CD1c-positive myeloid dendritic cell (primary cell): Measurements from ENCODE around the gene DCHS1.

Experiments
- DNase-seq: peaks from one replicate; pipeline ENCODE4 v3.0.0-alpha.2; 2016; ENCODE audit errors: extremely low spot score

Gene DCHS1

DNA sequence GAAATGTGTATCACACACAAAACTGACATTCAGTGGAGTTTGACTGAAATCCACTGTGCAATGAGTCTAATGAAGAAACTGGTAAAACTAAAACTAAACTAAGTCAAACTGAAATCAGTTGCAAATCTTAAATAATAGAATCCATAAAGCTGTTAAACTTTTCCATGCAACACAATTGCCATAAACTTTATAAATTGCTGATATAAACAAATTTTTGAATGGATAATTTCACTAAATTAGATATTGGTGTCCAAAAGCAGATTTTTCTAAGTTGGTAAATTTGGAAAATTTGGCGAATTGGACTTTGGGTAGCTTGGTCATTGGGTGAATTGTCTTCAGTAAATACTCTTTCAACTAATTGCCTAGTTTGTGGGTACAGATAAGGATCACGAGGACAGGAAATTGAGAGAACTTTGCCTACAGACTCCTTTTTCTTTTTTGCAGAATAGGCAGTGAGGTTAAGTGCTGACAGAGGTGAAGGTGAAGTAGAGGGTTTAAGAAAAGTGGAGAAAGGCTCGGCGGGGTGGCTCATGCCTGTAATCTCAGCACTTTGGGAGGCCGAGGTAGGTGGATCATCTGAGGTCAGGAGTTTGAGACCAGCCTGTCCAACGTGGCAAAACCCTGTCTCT lies 14.7 kb upstream of the DCHS1 start:
- no peak for DNase-seq

DNA sequence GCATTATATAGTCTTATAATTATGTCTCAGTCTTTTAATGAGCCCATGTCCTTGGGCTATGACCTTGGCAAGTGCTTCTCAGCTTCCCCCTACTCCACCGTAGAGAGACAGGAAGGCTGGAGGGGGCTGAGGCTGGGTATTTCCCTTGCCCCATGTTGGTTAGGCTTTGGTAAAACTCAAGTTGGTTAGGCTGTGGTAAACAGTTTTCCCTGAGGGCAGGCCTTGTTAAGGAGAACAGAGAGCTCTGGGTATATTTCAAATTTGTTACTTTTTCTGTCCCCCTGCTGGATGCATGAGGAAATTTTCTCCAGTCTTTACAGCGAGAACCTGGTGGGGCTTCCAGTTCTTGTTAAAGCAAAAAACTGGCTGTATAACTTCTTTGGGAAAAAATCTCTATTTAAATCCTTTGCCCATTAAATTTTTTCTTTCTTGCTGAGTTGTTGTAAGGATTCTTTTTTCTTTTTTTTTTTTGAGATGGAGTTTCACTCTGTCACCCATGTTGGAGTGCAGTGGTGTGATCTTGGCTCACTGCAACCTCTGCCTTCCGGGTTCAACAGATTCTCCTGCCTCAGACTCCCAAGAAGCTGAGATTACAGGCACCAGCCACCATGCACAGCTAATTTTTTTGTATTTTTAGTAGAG lies 12.2 kb upstream of the DCHS1 start:
- DNase-seq: peak; percentile 64

- DNase-seq: no peak
Measured at GRCh38 chr11:6666302-6667183, 10.9 kb upstream of the DCHS1 start.

GRCh38 chr11:6664551-6664950 lies 8.9 kb upstream of the DCHS1 start:
- DNase-seq: no peak

- DNase-seq: no peak
Measured at GRCh38 chr11:6663794-6664469, 8.3 kb upstream of the DCHS1 start.

DNA sequence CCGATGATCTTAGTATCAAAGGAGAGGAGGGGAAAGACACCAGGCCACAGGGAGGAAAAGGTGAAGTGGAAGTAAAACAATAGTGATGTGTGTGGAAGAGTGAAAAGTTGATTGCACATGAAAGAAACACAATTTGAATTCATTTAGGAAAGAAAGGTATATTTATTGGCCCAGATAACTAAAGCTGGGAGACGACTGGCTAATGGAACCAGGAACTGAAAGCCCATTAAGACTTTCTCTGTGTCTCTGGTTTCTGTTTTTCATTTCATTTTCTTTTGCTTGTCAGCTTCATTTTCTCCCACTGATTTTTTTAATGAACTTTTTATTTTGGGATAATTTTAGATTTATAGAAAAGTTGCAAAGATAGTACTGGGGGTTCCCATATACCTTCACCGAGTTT lies 5.1 kb upstream of the DCHS1 start:
- DNase-seq: no peak

GRCh38 chr11:6658647-6659046 lies 3.0 kb upstream of the DCHS1 start:
- DNase-seq: no peak

GRCh38 chr11:6657346-6657745 lies 1.7 kb upstream of the DCHS1 start:
- DNase-seq: no peak

DNA sequence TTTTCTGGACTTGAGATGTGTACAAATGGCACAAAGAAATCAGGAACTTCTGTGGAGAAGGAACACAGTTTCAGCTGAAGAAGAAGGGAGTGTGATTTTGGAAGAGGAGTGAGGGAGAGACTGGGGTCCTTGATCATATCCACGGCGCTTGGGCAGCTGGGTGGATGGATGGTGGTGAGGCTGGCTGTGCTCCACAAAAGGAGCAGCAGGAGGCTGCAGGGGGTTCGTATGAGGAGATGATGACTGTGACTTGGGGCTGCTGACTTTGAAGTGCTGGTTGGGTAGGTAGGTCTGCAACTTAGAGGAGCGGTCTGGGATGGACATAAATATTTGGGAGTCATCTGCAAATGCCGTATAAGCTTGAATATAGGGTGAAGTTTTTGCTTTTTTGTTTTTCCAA lies 1.3 kb upstream of the DCHS1 start:
- DNase-seq: no peak

- no peak for DNase-seq
Measured at GRCh38 chr11:6656584-6656915, 941 bp upstream of the DCHS1 start.

DNA sequence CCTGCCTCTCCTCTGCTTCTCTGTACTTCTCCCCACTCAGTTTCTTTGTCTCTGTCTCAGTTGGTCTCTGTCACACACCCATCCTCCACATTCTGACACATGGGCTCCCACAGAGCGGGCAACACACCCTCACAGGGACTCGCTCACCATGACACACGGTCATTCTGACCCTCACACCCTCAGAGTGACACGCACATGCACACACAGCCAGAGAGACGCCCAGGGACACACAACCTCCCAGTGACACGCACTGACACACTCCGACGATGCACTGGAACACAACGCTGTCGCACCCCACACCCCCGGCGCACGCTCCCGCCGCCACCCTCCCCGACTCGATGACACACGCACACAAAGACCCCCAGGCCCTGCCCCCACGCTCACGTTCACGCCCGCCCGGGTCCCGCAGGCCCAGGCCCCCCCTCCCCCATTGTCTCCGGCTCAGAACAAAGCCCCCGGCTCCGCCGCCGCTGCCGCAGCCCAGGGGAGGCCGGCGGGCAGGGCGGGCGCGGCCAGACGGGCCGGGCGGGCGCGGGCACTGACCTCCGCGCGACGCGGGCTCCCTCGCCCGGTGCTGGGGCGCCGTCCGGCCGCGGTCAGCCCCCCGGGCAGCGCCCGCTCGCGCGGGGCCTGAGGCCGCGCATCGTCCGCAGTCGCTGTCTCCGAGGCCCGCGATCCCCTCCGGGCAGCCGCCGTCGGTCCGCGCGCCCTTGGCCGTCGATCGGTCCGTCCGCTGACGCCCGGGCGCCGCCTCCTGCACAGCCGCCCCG lies 404 bp downstream of the DCHS1 start:
- DNase-seq: peak; percentile 17

- no peak for DNase-seq
Measured at GRCh38 chr11:6654281-6655019, 1.2 kb downstream of the DCHS1 start.

- no peak for DNase-seq
Measured at GRCh38 chr11:6653656-6654055, 2.0 kb downstream of the DCHS1 start.

- peak; percentile 31 for DNase-seq
Measured at GRCh38 chr11:6653097-6653496, 2.5 kb downstream of the DCHS1 start.

DNA sequence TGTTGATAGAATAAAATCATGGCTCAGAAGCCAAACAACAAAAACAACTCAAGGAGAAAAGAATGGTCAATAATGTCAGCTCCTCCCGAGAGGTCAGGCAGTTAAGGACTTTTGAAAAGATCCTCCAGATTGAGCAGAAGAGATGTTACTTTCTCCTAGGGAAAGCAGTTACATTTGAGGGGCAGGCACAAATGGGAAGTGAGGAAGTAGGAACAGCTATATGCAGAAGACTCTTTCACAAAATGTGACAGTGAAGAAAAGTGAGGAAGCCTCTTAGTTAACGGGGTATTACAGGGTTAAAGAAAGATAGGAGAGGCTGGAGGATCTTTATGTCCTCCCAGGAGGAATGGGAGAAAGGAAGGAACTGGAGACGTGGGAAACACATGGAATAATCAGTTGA lies 3.4 kb downstream of the DCHS1 start:
- peak; percentile 20 for DNase-seq

DNA sequence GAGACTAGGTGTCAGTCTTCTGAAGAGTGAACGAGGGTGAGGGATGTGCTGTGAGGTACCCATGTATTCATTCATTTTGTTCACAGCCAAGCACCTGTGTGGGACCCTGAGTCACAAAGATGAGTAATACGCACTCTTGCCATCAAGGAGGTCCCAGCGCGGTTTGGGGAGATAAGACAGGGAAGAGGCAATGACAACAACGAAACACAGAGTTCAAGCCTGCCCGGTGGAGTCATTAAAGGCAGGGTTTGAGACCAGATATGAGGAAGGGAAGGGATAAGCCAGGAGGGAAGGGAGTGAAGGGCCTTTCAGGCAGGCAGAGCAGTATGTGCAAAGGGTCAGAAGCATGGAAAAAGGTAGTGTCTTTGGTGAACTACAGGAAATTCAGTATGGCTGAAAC lies 4.6 kb downstream of the DCHS1 start:
- no peak for DNase-seq

GRCh38 chr11:6650104-6650503 lies 5.5 kb downstream of the DCHS1 start:
- no peak for DNase-seq

GRCh38 chr11:6648501-6648900 lies 7.1 kb downstream of the DCHS1 start:
- DNase-seq: peak; percentile 60

DNA sequence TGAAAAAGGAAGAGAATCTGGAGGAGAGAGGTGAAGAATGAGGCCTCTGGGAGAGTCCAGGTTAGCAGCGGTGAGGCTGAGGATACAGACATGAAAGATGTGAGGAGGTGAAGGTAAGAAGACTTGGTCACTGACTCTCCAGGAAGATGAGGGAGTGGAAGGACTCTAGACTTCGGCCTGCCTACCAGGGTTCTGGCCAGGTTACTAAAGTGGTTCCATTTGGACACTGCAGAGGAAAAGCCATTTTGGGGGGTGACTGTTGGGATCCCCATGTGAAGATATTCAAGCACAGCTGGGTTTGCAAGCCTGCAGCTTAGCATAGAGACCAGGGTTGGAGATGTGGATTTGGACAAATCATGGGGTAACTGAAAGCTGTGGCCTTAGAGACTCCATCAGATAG lies 7.8 kb downstream of the DCHS1 start:
- no peak for DNase-seq

DNA sequence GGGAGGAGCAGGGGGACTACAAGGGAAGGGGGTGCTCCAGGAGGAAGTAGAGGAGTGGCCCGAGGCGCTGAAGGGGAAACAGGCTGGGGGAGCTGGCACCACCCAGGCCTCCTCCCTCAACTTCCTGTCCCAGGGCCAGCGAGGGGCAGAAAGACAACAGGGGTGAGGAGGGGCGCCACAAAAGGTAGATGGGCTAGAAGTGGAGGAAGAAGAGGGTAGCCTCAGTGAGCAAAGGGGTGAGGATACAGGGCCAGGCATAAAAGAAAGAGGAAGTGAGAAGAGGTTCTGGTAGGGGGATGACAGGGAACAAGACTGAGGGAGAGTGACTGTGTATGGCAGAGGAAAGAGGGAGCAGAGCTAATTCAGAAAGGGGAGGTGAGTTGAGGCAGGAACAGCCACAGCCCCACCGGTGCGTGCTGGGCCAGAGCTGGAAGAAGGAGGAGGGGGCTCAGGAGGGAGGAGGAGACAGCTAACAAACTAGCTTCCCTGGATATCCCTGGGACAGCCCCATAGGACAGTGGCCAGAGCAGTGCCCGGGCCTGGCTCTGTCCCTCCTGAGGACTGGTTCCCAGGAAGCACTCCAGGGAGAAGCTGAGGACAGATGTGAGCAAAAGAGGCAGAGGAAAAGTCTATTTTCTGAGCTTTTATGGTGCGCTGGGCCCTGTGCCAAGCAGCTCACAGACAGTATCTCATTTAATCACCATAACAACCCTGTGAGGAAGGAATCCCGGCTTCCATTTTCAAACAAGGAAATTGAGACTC lies 8.5 kb downstream of the DCHS1 start:
- peak; percentile 58 for DNase-seq
